ENCODE data around the gene PPIL1.
"Not testable (repeated sequence)": the region's sequence is repeated elsewhere in the genome, so short reads cannot be mapped to it uniquely, and the experiment has no call there.

The PPIL1 gene

DNA sequence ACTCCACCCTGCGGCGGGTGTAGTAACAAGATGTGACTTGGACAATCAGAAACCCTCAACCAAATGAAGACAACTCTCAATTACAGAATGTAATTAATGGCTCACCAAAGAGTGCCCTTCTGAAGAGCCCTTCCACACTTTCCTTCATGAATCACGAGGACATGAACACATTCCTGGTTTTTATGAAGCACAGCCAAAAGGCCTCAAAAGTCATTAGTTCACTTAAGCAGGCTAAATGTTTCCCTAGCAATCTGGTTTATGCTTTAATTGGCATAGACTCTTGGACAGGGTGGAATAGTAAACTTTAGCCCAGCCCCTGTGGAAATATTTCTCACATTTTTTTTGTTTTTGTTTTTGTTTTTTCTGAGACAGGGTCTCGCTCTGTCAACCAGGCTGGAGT is 55.8 kb downstream of the PPIL1 start:
- Histone ChIP-seq H3K4me3 (ENCODE audit: low read depth, low read length) (no peak overlapping the region), H3K36me3 (no peaks in the 10 kb centered on the region), H3K4me1 (peaks cover 4% of the 10 kb centered on the region; the same call in 1 of the 2 replicates), H3K9me3 (no peaks in the 10 kb centered on the region), H3K27me3 (no peaks in the 10 kb centered on the region)
- no peak for DNase-seq
- TF ChIP-seq, protein P1, sequence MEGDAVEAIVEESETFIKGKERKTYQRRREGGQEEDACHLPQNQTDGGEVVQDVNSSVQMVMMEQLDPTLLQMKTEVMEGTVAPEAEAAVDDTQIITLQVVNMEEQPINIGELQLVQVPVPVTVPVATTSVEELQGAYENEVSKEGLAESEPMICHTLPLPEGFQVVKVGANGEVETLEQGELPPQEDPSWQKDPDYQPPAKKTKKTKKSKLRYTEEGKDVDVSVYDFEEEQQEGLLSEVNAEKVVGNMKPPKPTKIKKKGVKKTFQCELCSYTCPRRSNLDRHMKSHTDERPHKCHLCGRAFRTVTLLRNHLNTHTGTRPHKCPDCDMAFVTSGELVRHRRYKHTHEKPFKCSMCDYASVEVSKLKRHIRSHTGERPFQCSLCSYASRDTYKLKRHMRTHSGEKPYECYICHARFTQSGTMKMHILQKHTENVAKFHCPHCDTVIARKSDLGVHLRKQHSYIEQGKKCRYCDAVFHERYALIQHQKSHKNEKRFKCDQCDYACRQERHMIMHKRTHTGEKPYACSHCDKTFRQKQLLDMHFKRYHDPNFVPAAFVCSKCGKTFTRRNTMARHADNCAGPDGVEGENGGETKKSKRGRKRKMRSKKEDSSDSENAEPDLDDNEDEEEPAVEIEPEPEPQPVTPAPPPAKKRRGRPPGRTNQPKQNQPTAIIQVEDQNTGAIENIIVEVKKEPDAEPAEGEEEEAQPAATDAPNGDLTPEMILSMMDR (IDR thresholded peaks at IDR 0.05; ENCODE audit: low read depth, low read length): no peak

GRCh38 chr6:36817847-36818246 is 56.8 kb downstream of the PPIL1 start:
- no peak for DNase-seq
- H3K9me3 ChIP-seq: no peaks in the 10 kb centered on the region
- no peak overlapping the region for H3K4me3 ChIP-seq (ENCODE audit: low read depth, low read length)
- TF ChIP-seq, protein P1 (IDR thresholded peaks at IDR 0.05; ENCODE audit: low read depth, low read length): no peak
- H3K27me3 ChIP-seq: no peaks in the 10 kb centered on the region
- peaks cover under 1% of the 10 kb centered on the region; the same call in 1 of the 2 replicates for H3K4me1 ChIP-seq
- no peaks in the 10 kb centered on the region for H3K36me3 ChIP-seq

- no peak overlapping the region for H3K4me3 ChIP-seq (ENCODE audit: low read depth, low read length)
- H3K4me1 ChIP-seq: no peaks in the 10 kb centered on the region
- H3K36me3 ChIP-seq: no peaks in the 10 kb centered on the region
- no peaks in the 10 kb centered on the region for H3K27me3 ChIP-seq
- DNase-seq: no peak
- TF ChIP-seq, protein P1 (IDR thresholded peaks at IDR 0.05; ENCODE audit: low read depth, low read length): no peak
- no peaks in the 10 kb centered on the region for H3K9me3 ChIP-seq
These were observed 57.3 kb downstream of the PPIL1 start for GRCh38 chr6:36817176-36817817.

- TF ChIP-seq, protein P1 (IDR thresholded peaks at IDR 0.05; ENCODE audit: low read depth, low read length): no peak
- no peaks in the 10 kb centered on the region for H3K27me3 ChIP-seq
These were observed 58.5 kb downstream of the PPIL1 start for GRCh38 chr6:36815962-36816735.

GRCh38 chr6:36814249-36814648 is 60.4 kb downstream of the PPIL1 start:
- TF ChIP-seq, protein P1 (IDR thresholded peaks at IDR 0.05; ENCODE audit: low read depth, low read length): no peak
- Histone ChIP-seq H3K36me3 (no peaks in the 10 kb centered on the region), H3K4me3 (ENCODE audit: low read depth, low read length) (no peak overlapping the region), H3K9me3 (no peaks in the 10 kb centered on the region), H3K4me1 (peaks cover 5% of the 10 kb centered on the region), H3K27me3 (no peaks in the 10 kb centered on the region; the same call in 1 of the 2 replicates)
- no peak for DNase-seq

More at GRCh38 chr6:36815962-36816735, 58.5 kb downstream of the PPIL1 start:
- H3K36me3 ChIP-seq: no peaks in the 10 kb centered on the region
- H3K4me1 ChIP-seq: no peaks in the 10 kb centered on the region
- no peak overlapping the region for H3K4me3 ChIP-seq (ENCODE audit: low read depth, low read length)
- no peaks in the 10 kb centered on the region for H3K9me3 ChIP-seq
- no peak for DNase-seq

GRCh38 chr6:36813526-36813925 is 61.1 kb downstream of the PPIL1 start:
- Histone ChIP-seq H3K27me3 (no peaks in the 10 kb centered on the region; the same call in 1 of the 2 replicates), H3K4me1 (peaks cover 5% of the 10 kb centered on the region), H3K9me3 (no peaks in the 10 kb centered on the region), H3K36me3 (no peaks in the 10 kb centered on the region), H3K4me3 (ENCODE audit: low read depth, low read length) (no peak overlapping the region)
- TF ChIP-seq, protein P1 (IDR thresholded peaks at IDR 0.05; ENCODE audit: low read depth, low read length): no peak
- no peak for DNase-seq

GRCh38 chr6:36813047-36813446 is 61.6 kb downstream of the PPIL1 start:
- H3K4me3 ChIP-seq (ENCODE audit: low read depth, low read length); H3K4me1 ChIP-seq; DNase-seq; H3K36me3 ChIP-seq; H3K27me3 ChIP-seq; H3K9me3 ChIP-seq: not testable (repeated sequence)
